GM13976 (cell line): ENCODE results near the gene KLHL14.

Source experiments
- DNase-seq: peaks from one replicate; pipeline ENCODE4 v3.0.0; 2012; ENCODE audit warnings: low spot score
- in situ Hi-C: fragments of 300-500 bp; cut with MboI; formaldehyde crosslinking; loops from one replicate; pipeline ENCODE4 v1.12.0; 2022; ENCODE audit warnings: low sequenced_read_pairs, mixed read lengths, inconsistent platforms; ENCODE audit not compliant: unreplicated experiment
- TF ChIP-seq, protein P1 (sequence below): IDR thresholded peaks from 2 replicates; pipeline ENCODE4 v1.5.1; 2012; ENCODE audit warnings: borderline replicate concordance, mild to moderate bottlenecking; ENCODE audit not compliant: insufficient read depth; ENCODE audit errors: extremely low read depth, missing control alignments, control extremely low read depth

KLHL14 gene, protein sequence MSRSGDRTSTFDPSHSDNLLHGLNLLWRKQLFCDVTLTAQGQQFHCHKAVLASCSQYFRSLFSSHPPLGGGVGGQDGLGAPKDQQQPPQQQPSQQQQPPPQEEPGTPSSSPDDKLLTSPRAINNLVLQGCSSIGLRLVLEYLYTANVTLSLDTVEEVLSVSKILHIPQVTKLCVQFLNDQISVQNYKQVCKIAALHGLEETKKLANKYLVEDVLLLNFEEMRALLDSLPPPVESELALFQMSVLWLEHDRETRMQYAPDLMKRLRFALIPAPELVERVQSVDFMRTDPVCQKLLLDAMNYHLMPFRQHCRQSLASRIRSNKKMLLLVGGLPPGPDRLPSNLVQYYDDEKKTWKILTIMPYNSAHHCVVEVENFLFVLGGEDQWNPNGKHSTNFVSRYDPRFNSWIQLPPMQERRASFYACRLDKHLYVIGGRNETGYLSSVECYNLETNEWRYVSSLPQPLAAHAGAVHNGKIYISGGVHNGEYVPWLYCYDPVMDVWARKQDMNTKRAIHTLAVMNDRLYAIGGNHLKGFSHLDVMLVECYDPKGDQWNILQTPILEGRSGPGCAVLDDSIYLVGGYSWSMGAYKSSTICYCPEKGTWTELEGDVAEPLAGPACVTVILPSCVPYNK

DNA sequence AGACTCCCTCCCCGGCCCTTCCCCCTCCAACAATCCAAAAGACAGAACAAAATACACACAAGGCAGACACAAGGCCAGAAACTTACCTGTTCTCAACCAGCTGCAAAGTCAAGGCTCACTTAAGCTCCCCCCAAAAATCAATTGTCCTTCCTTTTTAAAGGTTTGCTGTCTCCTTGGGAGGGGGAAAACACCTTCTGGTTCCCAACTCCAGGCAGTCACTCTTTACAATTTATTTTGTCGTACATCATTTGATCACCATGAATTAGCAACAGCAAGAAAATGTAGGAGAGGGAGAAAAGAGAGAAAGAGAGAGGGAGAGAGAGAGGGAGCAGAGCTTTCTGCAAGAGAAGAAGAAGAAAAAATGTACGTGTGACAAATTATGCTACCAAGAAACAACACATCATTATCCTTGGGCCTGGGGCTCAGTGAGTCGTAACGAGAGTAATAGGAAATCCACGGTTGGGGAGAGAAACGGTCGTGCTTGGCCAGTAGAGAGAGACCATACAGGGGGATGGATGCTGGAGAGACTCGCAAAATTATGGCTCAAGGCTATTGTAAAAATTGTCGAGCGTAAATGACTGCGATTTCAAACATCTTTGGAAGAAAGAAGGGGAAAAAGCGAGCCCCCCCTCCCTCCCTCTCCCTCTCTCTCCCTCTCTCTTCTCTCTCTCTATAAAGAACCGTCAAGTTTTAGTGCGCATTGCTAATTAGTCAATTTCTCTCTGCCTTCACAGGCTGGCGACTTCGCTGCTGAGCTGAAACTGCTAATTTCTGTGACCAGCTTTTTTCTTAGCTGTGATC lies at the start of gene KLHL14:
Gene KLHL14 (minus strand): TSS at position 443 of the 801 bp plus-strand sequence. CDS start 2,432 bp downstream, outside the sequence.
- TF ChIP-seq, protein P1, sequence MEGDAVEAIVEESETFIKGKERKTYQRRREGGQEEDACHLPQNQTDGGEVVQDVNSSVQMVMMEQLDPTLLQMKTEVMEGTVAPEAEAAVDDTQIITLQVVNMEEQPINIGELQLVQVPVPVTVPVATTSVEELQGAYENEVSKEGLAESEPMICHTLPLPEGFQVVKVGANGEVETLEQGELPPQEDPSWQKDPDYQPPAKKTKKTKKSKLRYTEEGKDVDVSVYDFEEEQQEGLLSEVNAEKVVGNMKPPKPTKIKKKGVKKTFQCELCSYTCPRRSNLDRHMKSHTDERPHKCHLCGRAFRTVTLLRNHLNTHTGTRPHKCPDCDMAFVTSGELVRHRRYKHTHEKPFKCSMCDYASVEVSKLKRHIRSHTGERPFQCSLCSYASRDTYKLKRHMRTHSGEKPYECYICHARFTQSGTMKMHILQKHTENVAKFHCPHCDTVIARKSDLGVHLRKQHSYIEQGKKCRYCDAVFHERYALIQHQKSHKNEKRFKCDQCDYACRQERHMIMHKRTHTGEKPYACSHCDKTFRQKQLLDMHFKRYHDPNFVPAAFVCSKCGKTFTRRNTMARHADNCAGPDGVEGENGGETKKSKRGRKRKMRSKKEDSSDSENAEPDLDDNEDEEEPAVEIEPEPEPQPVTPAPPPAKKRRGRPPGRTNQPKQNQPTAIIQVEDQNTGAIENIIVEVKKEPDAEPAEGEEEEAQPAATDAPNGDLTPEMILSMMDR, result no peak
- DNase-seq, result peak; percentile 15
- in situ Hi-C loops, result no loop called here

GRCh38 chr18:32822197-32822596 lies 49.4 kb upstream of the KLHL14 start:
- in situ Hi-C loops, result no loop called here
- no peak for DNase-seq
- TF ChIP-seq, protein P1, result no peak

DNA sequence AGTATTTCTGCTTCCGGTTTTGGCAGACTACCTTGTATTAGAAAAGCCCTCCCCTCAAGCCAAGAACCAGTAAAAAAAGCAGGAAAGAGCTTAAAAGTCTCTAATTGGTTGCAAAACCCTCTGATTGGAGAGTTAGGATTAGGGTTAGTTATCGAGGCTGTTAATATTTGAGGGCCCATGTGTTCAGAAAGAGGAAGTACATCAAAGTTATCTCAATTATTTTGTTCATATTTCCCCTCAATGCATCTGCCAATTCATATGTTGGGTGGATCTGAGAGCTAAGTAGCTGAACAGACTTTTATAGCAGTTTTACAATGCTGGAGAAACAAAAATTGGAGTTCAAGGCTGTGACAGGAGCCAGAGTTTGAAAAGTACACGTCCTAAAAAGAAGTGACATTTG lies 43.1 kb upstream of the KLHL14 start:
- in situ Hi-C loops, result no loop called here
- DNase-seq, result no peak
- TF ChIP-seq, protein P1, result no peak

DNA sequence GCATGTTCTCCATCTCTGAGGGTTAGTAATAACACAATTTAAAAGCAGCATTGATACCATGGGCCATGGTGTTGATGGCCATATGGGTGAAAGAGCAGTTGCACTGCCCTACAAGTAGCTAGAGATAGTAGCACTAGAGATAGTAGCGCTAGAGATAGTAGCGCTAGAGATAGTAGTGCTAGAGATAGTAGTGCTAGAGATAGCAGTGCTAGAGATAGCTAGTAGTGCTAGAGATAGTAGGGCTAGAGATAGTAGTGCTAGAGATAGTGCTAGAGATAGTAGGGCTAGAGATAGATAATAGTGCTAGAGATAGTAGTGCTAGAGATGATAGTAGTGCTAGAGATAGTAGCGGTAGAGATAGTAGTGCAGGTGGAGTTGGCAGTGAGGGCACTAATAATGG lies 39.5 kb upstream of the KLHL14 start:
- TF ChIP-seq, protein P1, result no peak
- in situ Hi-C loops, result no loop called here
- no peak for DNase-seq

DNA sequence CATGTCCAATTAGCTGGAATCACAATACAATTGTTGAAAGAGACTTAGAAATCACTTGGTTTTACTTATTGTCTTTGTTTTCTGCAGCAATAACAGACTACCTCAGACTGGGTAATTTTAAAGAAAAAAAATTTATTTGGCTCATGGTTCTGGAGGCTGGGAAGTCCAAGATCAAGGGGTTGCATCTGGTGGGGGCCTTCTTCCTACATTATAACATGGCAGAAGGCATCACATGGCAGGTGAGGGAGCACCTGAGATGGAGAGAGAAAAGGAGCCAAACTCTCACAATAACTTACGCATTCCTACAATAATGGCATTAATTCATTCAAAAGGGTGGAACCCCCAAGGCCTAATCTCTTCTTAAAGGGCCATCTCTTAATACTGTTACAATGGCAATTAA lies 37.5 kb upstream of the KLHL14 start:
- TF ChIP-seq, protein P1, result no peak
- DNase-seq, result no peak
- in situ Hi-C loops, result no loop called here

- DNase-seq, result no peak
- in situ Hi-C loops, result no loop called here
- TF ChIP-seq, protein P1, result no peak
Observed at GRCh38 chr18:32805354-32805753, 32.5 kb upstream of the KLHL14 start.
